IPS-NIHi7 (cell line): ENCODE results near the gene SLC12A4.
A peak's percentile ranks its signal among the peaks of the same experiment; 100 is the strongest.
"Not testable (repeated sequence)": the region's sequence is repeated elsewhere in the genome, so short reads cannot be mapped to it uniquely, and the experiment has no call there.

ENCODE experiments used
- DNase-seq: peaks from one replicate; pipeline ENCODE4 v3.0.0; 2012; ENCODE audit warnings: mixed read lengths; ENCODE audit errors: extremely low spot score

The SLC12A4 gene

GRCh38 chr16:67941469-67942199 is 26.8 kb downstream of the SLC12A4 start:
- DNase-seq, result no peak

- no peak for DNase-seq
Measured at GRCh38 chr16:67940446-67941089, 27.9 kb downstream of the SLC12A4 start.

GRCh38 chr16:67939507-67940445 is 28.7 kb downstream of the SLC12A4 start:
- DNase-seq, result no peak

GRCh38 chr16:67937713-67938112 is 30.7 kb downstream of the SLC12A4 start:
- DNase-seq, result not testable (repeated sequence)

DNA sequence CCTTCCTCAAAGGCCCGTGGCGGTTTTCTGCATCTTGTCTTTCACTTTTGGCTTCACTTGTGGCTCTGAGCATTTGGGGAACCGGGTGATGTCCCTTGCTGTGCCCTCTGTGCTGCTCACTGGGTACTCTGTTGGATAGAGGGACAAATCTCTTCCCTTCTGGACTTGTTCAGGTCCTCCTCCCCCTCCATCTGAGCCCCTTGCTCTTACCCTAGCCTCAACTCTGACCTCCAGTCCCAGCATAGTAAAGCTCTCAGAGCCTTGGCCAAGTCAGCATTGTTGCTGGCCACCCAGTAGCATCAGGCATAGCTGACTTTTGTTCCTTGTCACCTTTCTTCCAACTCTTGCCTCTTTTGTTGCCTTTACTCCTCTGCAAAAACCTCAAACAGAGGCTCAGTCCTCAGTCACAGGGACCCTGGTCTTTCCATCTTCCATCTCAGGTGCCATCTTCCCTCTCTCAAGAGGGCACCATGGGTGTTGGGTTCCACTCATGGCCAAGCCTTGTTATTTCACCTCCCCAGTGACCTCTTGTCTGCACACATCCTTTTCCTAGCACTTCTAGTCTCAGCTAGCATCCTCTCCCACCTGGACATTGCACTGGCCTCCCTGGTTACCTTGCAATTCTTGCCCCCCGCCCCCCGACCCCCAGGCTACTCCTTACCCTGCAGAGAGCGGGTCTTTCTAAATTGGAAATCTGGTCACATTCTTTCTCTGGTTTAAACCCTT is 31.4 kb downstream of the SLC12A4 start:
- DNase-seq, result no peak

DNA sequence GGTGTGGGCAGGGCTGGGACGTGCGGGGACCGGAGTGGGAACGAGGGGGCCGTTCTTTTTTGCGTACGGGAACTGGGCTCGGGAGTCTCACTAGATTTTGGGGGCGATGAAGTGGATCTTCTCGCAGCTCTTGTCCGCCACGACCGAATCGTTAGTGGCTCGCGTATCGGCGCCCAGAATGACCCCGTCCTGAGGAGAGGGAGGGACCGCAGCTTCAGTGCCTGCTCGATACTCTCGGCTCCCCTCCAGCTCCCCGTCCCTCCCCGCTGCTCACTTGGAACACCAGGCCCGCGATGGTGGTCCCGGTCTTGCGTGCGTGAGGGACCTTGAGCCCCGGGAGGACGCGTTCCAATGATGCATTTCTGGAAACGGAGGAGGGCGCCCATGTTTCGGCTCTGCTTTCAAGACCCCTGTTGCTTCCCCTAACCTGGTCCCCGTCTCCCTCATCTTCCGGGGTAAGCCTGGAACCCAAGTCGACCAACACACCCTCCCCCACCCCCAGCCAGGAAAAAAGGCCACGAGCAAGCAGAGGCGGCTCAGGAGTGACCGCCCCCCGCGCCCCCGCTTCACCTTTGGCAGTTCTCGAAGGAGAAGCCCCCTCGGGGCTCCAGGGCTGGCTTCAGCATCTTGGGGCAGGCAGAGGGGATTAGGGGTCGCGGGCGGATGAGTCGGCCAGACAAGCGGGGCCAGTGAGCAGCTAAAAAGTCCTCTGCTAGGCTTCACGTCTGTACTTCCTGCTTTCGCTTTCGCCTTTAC is 32.1 kb downstream of the SLC12A4 start, which contains the start of gene PSMB10:
TSS of gene PSMB10 (minus strand) at position 727 of the 756 bp plus-strand sequence. CDS start at position 626, 101 bp downstream.
- no peak for DNase-seq

- DNase-seq, result peak; percentile 100
Measured at GRCh38 chr16:67935402-67936123, 32.9 kb downstream of the SLC12A4 start.

DNA sequence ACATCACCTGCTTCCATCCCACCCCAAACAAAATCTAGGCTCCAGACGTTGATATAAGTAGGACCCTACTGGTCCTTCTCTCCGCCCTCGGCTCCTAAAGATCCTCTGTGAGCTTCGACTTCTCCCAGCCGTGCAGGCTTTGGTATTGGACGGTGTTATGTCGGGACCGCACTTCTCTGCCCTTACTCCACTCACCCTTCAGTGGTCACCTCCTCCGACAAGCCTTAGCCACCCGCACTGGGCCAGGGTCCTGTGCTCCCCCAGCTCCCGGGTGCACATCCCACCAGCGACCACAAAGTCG is 33.4 kb downstream of the SLC12A4 start:
- no peak for DNase-seq

GRCh38 chr16:67934306-67935100 is 33.9 kb downstream of the SLC12A4 start:
- no peak for DNase-seq

DNA sequence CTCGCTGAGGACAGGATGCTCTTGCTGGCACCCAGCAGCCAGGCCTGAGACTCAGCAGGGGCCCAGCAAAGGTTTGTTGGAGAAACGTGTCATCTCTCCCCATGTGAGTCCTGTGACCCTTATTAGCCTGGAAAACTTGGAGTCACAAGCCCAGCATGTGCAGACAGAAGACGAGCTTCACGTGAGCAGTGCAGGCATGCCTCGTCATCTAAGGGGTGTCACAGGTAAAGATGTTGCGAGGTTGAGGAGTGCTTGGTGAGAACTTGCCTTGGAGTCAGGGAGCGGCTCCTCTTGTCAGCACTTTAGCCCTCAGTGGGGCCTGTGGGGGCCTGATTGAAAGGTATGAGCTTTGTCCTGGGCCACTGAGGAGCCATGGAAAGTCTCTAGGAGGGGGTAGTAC is 34.6 kb downstream of the SLC12A4 start:
- DNase-seq, result no peak

GRCh38 chr16:67932462-67932840 is 36.0 kb downstream of the SLC12A4 start:
- no peak for DNase-seq

DNA sequence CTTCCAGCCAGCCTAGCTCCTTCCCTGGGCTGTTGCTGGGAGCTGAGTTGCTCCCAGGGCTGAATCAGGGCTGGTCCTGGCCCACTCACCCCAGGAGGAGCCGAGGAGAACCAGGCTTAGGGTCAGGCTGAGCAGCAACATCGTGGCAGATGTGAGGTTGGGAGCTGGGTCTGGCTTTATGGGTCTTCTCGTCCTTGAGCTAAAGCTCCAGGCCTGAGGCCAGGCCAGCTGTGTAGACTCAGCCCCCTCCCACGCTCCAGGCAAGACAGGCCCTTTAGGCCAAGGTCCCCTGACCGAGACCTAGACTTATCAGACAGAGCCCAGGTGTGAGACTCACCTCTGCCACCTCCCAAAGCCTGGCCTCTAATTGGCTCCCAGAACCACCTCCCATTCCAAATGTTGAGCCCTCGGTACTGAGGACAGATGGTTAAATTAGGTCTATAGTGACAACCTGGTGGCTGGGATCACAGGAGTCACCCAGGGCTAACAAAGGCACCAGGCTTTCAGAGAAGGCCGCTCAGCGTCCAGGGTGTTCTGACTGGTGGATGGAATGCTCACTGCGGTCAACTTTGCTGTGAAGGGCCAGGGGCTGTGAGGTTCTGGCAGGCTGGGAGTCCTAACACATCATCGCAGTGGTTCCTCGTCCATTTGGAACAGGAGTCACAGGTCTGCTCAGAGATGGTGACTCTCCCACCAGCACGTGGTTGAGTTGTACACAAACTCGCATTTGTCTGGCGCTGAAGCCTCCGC is 36.5 kb downstream of the SLC12A4 start, which contains the start of gene CTRL:
TSS of gene CTRL (minus strand) at position 151 of the 750 bp plus-strand sequence. CDS start at position 141, 10 bp downstream.
- no peak for DNase-seq

DNA sequence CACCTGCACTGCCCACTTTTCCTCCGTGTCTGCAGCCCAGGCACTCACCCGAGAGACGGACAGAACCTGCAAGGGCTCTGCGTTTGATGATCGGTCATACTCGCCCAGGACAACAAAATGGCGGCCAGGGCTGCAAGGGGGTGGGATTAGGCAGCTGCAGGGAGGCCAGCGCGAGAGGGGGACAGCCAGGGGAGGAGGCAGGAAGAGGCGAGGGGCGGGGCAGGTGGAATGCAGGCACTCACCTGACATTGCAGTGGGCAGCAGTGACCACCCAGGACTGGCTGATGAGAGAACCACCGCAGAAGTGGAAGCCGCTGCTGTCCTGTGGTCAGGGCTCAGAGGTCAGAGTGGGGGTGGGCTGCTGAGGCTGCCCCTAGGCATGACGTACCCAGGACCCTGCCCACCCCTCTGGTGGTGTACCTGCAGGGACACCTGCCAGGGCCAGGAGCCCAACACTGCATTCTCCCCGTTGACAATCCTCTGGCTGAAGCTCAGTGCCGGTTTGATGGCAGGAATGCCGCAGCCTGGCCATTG is 37.7 kb downstream of the SLC12A4 start:
- DNase-seq, result no peak

- DNase-seq, result no peak
Measured at GRCh38 chr16:67930191-67930590, 38.2 kb downstream of the SLC12A4 start.

DNA sequence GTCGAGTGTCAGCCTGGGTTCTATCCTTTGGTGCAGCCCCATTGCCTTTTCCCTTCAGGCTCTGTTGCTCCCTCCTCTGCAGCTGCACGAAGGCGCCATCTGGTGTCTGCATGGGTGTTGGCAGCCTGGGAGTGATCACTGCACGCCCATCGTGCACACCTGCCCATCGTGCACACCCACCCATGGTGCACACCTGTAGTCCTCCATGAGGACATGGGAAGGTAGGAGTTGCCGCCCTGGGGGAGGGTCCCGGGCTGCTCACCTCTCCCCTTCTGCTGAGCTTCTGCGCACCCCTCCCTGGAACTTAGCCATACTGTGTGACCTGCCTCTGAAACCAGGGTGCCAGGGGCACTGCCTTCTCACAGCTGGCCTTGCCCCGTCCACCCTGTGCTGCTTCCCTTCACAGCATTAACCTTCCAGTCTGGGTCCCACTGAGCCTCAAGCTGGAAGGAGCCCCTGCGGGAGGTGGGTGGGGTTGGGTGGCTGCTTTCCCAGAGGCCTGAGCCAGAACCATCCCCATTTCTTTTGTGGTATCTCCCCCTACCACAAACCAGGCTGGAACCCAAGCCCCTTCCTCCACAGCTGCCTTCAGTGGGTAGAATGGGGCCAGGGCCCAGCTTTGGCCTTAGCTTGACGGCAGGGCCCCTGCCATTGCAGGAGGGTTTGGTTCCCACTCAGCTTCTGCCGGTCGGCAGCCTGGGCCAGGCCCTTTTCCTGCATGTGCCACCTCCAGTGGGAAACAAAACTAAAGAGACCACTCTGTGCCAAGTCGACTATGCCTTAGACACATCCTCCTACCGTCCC is 39.7 kb downstream of the SLC12A4 start:
- DNase-seq, result peak; percentile 89

DNA sequence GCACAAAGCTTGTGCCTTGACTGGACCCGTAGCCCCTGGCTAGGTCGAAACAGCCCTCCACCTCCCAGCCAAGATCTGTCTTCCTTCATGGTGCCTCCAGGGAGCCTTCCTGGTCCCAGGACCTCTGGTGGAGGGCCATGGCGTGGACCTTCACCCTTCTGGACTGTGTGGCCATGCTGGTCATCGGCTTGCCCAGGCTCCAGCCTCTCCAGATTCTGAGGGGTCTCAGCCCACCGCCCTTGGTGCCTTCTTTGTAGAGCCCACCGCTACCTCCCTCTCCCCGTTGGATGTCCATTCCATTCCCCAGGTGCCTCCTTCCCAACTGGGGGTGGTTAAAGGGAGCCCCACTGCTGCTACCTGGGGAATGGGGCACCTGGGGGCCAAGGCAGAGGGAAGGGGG is 40.3 kb downstream of the SLC12A4 start:
- DNase-seq, result no peak

GRCh38 chr16:67927131-67927941 is 41.1 kb downstream of the SLC12A4 start:
- no peak for DNase-seq
